Neuron (in vitro differentiated cells): ENCODE data around the gene GFPT2.

ENCODE experiments used
- H2AFZ ChIP-seq: one replicate; pipeline ENCODE4 v1.6.1; 2013; ENCODE audit warnings: low read depth, mild to moderate bottlenecking, inconsistent platforms, low read length, moderate library complexity
- H3K27me3 ChIP-seq: one replicate; pipeline ENCODE4 v1.6.1; 2013; ENCODE audit warnings: low read length; ENCODE audit not compliant: insufficient read depth
- H3K36me3 ChIP-seq: one replicate; pipeline ENCODE4 v1.6.1; 2013; ENCODE audit warnings: low read length; ENCODE audit not compliant: insufficient read depth
- H3K4me1 ChIP-seq: one replicate; pipeline ENCODE4 v1.6.1; 2013; ENCODE audit warnings: low read length; ENCODE audit not compliant: insufficient read depth
- H3K4me3 ChIP-seq: 2 replicates; pipeline ENCODE4 v1.5.1; 2013; ENCODE audit warnings: mild to moderate bottlenecking, low read length, moderate library complexity
- H3K9me3 ChIP-seq: one replicate; pipeline ENCODE4 v1.6.1; 2013; ENCODE audit warnings: low read length

GFPT2 gene

DNA sequence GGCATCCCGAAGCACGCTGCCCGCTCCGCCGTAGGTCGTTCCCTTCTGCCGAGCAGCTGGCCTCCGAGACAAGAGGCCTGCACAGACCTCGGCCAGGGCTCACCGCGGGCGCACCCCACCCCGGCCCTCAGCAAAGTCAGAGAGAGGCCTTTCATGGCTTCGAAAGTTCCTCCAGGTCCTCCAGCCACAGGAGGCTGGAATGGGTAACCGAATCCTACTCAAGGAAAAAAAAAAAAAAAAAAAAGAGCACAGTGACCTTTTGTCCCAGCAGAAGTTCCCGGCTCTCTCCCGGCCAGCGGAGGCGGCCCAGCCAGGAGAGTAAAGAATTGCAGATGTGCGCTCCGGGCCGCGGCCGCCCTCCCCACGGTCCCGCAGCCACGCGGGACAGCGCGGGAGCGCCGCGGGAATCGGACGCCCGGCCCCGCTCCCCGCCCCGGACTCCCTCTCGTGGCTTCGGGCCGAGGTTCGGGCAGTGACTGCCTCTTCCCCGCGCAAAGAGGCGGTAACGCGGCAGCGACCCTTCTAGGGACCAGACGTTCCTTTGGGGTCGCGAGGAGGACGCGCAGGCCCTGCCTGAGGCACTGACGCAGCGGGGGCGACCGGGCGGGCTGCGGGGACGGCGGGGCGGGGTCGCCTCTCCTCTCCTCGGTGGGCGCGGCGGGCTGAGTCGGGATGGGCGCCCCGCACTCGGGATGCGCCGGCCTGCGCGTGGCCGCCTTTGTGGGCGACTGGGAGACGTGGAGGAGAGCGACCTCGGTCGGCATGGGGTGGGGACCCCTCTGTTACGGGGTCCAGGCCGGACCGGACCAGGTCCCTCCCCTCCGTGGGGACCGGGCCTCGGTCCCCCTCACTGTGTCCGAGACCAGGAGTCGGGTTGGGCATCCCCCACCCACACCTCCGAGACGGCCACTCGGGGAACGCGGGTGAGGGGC is 754 bp downstream of the GFPT2 start:
- peak overlapping the region; percentile 87 for H2AFZ ChIP-seq
- no peaks in the 10 kb centered on the region for H3K36me3 ChIP-seq
- peaks cover 8% of the 10 kb centered on the region for H3K4me1 ChIP-seq
- peak overlapping the region; percentile 60 for H3K4me3 ChIP-seq
- peaks cover 33% of the 10 kb centered on the region for H3K27me3 ChIP-seq
- peaks cover 5% of the 10 kb centered on the region for H3K9me3 ChIP-seq

DNA sequence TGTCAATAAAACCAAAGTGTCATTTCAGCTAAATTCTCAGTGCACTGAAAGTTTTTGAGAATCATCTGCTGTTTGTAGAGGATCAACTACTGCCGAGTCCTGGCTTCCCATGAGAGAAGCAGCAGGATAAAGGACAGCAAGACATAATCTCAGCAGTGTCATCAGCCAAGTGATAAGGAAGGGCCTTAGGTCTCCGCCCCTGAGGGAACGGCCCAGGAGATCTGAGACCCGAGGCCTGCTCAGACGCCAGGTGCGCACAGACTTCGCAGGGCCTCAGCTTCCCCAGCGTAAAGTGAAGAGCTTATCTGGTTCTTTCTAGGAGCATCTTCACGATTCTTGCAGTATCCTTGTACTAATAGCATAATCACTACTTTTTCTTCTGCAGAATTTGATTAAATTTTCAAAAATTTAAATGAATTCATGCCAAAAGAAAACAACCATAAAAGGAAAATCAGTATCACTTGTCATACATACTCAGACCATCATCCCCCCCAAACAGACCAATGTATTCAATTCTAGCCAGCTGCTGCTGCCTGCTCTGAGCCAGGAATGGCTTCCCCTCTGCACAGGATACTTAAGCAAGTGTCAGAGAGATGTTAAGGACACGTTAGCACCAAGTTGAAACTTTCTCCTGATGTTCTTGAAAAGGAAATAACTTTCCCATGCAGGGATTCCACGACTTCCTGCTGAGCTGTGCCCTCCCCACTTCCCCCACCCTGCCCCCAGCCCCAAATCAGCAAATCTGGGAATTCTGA is 2.2 kb downstream of the GFPT2 start:
- no peaks in the 10 kb centered on the region for H3K9me3 ChIP-seq
- no peak overlapping the region for H3K4me3 ChIP-seq
- no peaks in the 10 kb centered on the region for H3K36me3 ChIP-seq
- no peak overlapping the region for H2AFZ ChIP-seq
- H3K4me1 ChIP-seq: peaks cover 8% of the 10 kb centered on the region
- H3K27me3 ChIP-seq: peaks cover 21% of the 10 kb centered on the region

DNA sequence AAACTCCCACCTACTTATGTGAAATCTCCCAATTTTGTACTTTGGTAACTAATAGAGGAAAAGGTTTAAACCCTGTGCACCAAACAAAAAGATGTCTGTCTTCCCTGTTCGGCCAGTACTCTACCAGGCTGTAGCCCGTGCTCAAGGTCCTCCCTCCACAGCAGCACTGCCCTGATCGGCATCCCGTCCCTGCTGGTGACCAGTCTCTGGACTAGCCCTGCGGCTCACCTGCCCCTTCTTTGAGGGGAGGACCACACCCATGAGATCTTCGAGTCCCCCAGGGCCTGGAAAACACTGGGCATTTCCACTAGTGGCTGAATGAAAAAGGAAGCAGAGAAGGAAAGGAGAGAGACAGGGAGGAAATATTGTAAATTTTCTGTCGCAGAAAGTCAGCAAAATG is 2.8 kb downstream of the GFPT2 start:
- no peaks in the 10 kb centered on the region for H3K9me3 ChIP-seq
- peaks cover 15% of the 10 kb centered on the region for H3K27me3 ChIP-seq
- no peak overlapping the region for H2AFZ ChIP-seq
- H3K4me3 ChIP-seq: no peak overlapping the region
- peaks cover 8% of the 10 kb centered on the region for H3K4me1 ChIP-seq
- H3K36me3 ChIP-seq: no peaks in the 10 kb centered on the region

DNA sequence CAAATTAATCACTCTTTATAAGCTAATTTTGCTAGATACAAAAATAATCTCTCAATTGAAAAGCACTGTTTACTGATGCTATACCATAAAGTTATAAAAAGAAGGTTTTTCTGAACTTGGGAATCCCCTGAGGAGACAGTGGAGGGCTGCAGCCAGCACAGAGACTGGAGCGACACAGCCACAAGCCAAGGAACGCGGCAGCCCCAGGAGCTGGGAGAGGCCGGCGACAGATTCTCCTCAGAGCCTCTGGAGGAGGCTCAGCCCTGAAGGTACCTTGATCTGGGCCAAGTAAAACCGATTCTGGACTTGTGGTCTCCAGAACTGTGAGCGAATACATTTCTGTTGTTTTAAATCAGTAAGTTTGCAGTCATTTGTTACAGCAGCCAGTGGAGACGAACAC is 3.7 kb downstream of the GFPT2 start:
- Histone ChIP-seq H3K4me1 (peaks cover 10% of the 10 kb centered on the region), H3K4me3 (no peak overlapping the region), H3K9me3 (no peaks in the 10 kb centered on the region), H2AFZ (no peak overlapping the region), H3K27me3 (peaks cover 7% of the 10 kb centered on the region), H3K36me3 (no peaks in the 10 kb centered on the region)

DNA sequence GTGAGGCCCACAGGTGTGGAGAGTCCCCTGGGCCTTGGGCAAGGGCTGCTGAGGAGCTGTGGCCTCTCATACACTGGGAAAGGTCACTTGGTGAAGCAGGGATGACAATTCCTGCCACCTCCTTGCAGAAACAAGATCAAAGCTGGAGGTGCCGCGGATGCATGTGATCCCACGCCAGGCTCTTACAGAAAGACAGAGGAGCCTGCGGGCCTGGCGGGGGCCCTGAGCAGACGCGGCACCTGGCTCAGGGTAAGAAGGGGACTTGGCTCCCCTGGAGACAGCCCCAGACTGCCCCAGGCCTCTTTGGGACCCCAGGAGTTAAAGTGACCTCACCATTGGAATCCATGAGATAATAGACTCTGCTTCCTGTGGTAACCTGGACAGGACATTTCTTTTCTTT is 4.8 kb downstream of the GFPT2 start:
- Histone ChIP-seq H3K9me3 (no peaks in the 10 kb centered on the region), H3K36me3 (no peaks in the 10 kb centered on the region), H3K4me1 (peaks cover 12% of the 10 kb centered on the region), H2AFZ (no peak overlapping the region), H3K4me3 (no peak overlapping the region), H3K27me3 (no peaks in the 10 kb centered on the region)

DNA sequence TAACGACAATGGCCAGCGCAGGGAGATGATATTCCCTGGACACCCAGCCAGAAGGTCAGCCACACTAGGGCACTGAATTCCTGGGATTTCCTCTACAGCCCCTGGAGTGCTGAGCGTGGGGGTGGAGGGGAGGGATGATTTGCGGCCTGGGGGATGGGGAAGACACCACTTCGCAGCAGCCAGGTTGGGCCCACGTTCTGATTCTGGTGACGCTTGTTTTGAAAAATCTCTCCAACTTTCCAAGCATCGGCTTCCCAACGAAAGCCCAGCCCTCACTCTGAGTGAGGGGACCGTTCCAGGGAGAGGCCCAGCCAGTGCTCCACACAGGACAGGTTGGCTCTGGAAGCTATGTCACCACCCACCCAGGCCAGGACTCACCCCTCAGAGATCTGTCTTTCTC is 5.4 kb downstream of the GFPT2 start:
- Histone ChIP-seq H3K4me1 (peaks cover 19% of the 10 kb centered on the region), H3K27me3 (no peaks in the 10 kb centered on the region), H2AFZ (no peak overlapping the region), H3K9me3 (no peaks in the 10 kb centered on the region), H3K4me3 (no peak overlapping the region), H3K36me3 (no peaks in the 10 kb centered on the region)

DNA sequence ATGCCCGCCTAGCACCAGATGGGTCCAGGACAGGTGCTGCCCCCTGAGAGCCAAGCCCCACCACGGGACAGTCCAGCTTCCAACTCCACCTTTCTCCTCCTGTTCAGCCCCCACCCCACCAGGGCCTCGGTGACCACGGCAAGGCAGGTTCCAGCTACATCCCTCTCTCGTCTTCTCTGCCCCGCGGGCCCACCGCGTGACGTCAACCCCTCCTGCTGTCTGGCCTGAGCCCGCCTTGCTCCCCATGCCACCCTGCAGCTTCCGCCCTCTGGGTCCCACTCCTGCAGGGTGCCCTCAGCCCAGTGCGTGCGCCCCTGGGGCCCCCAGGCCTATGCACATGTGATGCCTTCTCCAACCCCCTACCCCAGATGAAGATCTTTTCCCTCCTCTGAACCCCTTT is 6.8 kb downstream of the GFPT2 start:
- Histone ChIP-seq H3K9me3 (no peaks in the 10 kb centered on the region), H3K36me3 (no peaks in the 10 kb centered on the region)

DNA sequence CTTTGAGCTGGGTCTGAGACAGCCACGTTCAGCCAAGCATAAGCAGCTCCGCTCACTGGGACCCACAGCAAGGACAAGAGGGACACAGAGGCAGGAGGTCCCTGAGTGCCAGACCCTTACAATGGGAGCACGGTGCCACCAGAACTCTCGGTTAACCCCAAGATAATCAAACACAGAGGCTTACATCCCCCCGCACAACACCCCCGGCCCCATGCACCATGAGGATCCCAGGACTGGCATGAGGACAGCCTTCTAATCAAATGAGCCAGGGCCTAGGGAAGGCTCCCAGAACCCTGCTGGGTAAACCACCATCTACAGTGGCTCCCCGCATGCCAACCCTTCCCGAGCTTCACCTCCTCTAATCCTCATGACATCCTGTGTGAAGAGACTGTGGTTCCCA is 7.4 kb downstream of the GFPT2 start:
- H3K36me3 ChIP-seq: no peaks in the 10 kb centered on the region
- no peaks in the 10 kb centered on the region for H3K27me3 ChIP-seq
- no peak overlapping the region for H3K4me3 ChIP-seq
- no peak overlapping the region for H2AFZ ChIP-seq
- no peaks in the 10 kb centered on the region for H3K9me3 ChIP-seq
- peaks cover 19% of the 10 kb centered on the region for H3K4me1 ChIP-seq

More for the DNA sequence above, 6.8 kb downstream of the GFPT2 start:
- no peak overlapping the region for H3K4me3 ChIP-seq
- H2AFZ ChIP-seq: no peak overlapping the region
- no peaks in the 10 kb centered on the region for H3K27me3 ChIP-seq
- H3K4me1 ChIP-seq: peaks cover 19% of the 10 kb centered on the region

DNA sequence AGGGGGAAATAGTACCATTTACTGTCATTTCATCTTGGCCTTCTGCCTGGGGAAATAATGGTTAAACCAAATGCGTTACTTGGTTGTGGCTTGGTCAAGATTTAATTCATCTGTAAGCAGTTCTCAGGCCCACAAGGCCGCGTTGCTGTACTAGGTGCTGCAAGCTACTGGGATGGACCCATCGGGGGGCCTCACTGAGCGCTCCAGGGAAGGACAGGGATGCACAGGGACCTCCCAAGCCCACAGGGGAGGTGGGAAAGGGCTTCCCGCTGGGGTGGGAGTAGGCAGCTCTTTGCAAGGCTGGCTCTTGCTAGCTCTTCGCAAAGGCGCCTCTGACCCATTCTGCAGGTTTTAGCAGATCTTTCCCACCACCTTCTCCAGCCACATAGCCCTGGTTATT is 8.0 kb downstream of the GFPT2 start:
- Histone ChIP-seq H3K27me3 (no peaks in the 10 kb centered on the region), H3K9me3 (no peaks in the 10 kb centered on the region), H3K4me3 (no peak overlapping the region), H3K36me3 (no peaks in the 10 kb centered on the region), H3K4me1 (peaks cover 19% of the 10 kb centered on the region), H2AFZ (no peak overlapping the region)

DNA sequence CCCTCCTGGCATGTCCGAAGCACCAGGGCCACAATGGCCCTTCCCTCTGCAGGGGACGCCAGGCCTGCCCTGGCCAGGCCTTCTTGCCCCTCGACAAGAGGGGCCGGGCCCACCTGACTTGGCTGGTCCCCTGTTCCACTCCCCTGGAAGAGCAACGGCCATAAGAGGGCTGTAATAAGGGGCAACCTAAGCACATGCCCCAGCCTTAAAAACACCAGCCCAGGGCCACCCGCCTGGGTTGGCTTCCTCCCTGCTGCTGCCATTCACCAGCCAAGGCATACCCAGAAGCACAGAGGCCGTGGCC is 8.5 kb downstream of the GFPT2 start:
- Histone ChIP-seq H3K4me1 (peaks cover 19% of the 10 kb centered on the region), H3K36me3 (no peaks in the 10 kb centered on the region), H3K27me3 (no peaks in the 10 kb centered on the region), H3K4me3 (no peak overlapping the region), H3K9me3 (no peaks in the 10 kb centered on the region), H2AFZ (no peak overlapping the region)

DNA sequence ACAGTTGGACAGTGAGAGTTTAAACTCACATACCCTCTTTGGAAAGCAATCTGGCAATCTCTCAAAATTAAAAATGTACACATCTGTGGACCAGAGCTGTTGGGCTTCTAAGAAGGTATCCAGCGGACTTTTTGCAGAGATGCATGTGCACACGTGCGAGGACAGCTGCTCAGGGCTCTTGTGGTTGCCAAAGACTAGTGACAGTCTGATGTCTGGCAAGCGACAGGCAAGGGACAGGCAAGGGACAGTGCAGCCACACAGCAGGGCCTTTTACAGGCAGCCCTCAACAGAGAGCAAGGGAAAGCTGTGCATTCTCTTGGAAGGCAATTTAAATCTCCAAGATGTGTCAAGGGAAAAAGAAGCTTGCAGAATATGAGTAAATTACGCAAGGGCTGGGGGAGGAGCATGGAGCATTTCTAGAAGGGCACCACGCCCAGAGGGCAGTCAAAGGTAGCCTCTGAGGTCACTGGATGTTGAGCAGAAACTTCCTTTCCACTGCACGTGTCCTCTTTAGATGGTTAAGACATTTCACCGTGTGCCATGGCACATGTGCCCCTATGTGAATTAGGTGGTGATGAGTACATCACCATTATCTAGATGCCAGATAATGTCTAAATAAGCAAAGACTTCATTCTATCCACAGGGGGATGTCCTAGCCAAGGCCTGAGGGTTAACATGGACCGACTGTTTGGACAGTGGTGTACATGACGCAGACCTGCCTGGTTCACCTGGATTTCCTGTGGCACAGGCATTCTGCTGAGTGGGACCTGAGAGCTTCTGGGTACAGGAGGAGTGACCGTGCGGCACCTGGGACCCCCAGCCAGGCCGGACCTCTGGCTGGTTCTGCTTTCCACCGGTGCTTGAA is 9.1 kb downstream of the GFPT2 start:
- no peaks in the 10 kb centered on the region for H3K9me3 ChIP-seq
- H2AFZ ChIP-seq: no peak overlapping the region
- no peaks in the 10 kb centered on the region for H3K36me3 ChIP-seq
- H3K4me3 ChIP-seq: peak overlapping the region; percentile 32
- H3K4me1 ChIP-seq: peaks cover 19% of the 10 kb centered on the region
- no peaks in the 10 kb centered on the region for H3K27me3 ChIP-seq

DNA sequence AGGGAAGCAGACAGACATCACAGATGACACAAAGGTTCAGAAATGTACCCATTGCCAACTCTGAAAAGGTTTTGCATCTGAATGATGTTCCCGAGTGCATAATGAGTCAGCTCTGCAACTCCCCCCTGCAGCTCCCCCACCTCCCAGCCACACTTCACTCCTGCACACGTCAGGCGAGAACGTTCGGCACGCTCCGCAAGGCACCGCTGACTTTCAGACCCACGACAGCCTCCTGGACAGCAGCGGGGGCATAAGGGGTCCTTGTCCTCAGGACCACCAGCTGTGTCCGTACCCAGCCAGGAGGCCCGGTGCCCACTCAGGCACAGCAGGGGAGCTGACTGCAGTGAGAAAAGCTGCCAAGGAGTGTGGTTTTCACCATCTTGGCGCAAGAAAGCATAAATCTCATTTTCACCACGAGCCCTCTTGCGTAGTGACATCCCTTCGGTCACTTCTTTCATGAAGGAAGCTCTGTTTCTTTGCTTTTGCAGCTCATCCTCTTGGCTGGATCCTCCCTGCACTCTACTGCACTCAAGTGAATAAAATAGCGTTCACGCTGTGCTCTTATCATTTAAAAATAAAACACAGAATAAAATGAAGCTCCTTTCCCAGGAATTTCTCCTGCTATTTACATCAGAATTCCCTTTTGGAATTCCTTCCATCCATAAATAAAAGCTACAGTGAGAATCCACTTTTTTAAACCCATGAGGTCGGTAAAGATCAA is 9.9 kb downstream of the GFPT2 start:
- Histone ChIP-seq H3K4me1 (peaks cover 19% of the 10 kb centered on the region), H3K36me3 (no peaks in the 10 kb centered on the region), H3K4me3 (peak overlapping the region; percentile 32), H2AFZ (no peak overlapping the region), H3K9me3 (no peaks in the 10 kb centered on the region), H3K27me3 (no peaks in the 10 kb centered on the region)
